PC-3 (cell line): ENCODE measurements around the gene FGF18. TPM values are rescaled to one million over a fixed set of nuclear protein-coding genes. Genes with fewer than 3 reads are reported as not detected.

ENCODE experiments used
- ATAC-seq: fragments of 200-7000 bp; cut with Tn5 transposase; 2 replicates; pipeline ENCODE4 v1.9.1; 2020; ENCODE audit warnings: mild to moderate bottlenecking, moderate library complexity
- BruUV-seq: library from RNA; stranded (reverse); fragments of 400-500 nt; replicated peaks from 2 replicates; lab custom pipeline; 2021; lab: Mats Ljungman, UMichigan
- CTCF ChIA-PET: fragments of 300-600 bp; sonication (Branson Sonifier 250); formaldehyde crosslinking; loops from one replicate; lab custom pipeline; 2022; ENCODE audit warnings: antibody characterized with exemption; lab: Charles Lee
- POLR2A ChIA-PET: fragments of 300-600 bp; sonication (Branson Sonifier 250); formaldehyde crosslinking; loops from one replicate; lab custom pipeline; 2022; ENCODE audit warnings: antibody characterized with exemption; ENCODE audit not compliant: unreplicated experiment; lab: Charles Lee
- DNase-seq: peaks from one replicate; pipeline ENCODE4 v3.0.0-alpha.2; 2015
- H2AFZ ChIP-seq: fragments of 300-600 bp; sonication (generic); 2 replicates; pipeline ENCODE4 v1.6.0; 2016; ENCODE audit warnings: antibody characterized with exemption, low read length
- H3F3A ChIP-seq: fragments of 300-600 bp; sonication (generic); one replicate; pipeline ENCODE4 v1.6.0; 2017; ENCODE audit warnings: antibody characterized with exemption, low read length, control low read depth, mild to moderate bottlenecking; ENCODE audit not compliant: unreplicated experiment
- H3K27ac ChIP-seq: fragments of 300-600 bp; sonication (generic); 2 replicates; pipeline ENCODE4 v1.5.1; 2016; ENCODE audit warnings: mild to moderate bottlenecking, low read length
- H3K27me3 ChIP-seq: fragments of 300-600 bp; sonication (generic); 2 replicates; pipeline ENCODE4 v1.6.1; 2016; ENCODE audit warnings: low read length, mixed read lengths
- H3K36me3 ChIP-seq: fragments of 300-600 bp; sonication (generic); 2 replicates; pipeline ENCODE4 v1.6.1; 2016; ENCODE audit warnings: low read depth, mixed run types, low read length, mixed read lengths
- H3K4me1 ChIP-seq: fragments of 300-600 bp; sonication (generic); 2 replicates; pipeline ENCODE4 v1.5.1; 2016; ENCODE audit warnings: low read length; ENCODE audit not compliant: insufficient read depth
- H3K4me2 ChIP-seq: fragments of 300-600 bp; sonication (generic); 2 replicates; pipeline ENCODE4 v1.6.0; 2016; ENCODE audit warnings: low read length
- H3K4me3 ChIP-seq: fragments of 300-600 bp; sonication (generic); 2 replicates; pipeline ENCODE4 v1.5.1; 2016; ENCODE audit warnings: mild to moderate bottlenecking, low read length, mixed read lengths
- H3K79me2 ChIP-seq: fragments of 300-600 bp; sonication (generic); 2 replicates; pipeline ENCODE4 v1.6.1; 2017; ENCODE audit warnings: low read length, mixed read lengths
- H3K9ac ChIP-seq: fragments of 300-600 bp; sonication (generic); 2 replicates; pipeline ENCODE4 v1.6.0; 2016; ENCODE audit warnings: mild to moderate bottlenecking, low read length
- H3K9me2 ChIP-seq: fragments of 300-600 bp; sonication (generic); replicated peaks from 2 replicates; pipeline ENCODE4 v1.6.1; 2016; ENCODE audit warnings: mixed run types, low read length, mixed read lengths
- H3K9me3 ChIP-seq: fragments of 300-600 bp; sonication (generic); 2 replicates; pipeline ENCODE4 v1.6.1; 2016; ENCODE audit warnings: low read length, mixed read lengths
- H4K20me1 ChIP-seq: fragments of 300-600 bp; sonication (generic); 2 replicates; pipeline ENCODE4 v1.6.1; 2016; ENCODE audit warnings: low read length, mixed read lengths
- EZH2 ChIP-seq: fragments of 300-600 bp; sonication (generic); IDR thresholded peaks from one replicate; pipeline ENCODE4 v1.6.1; 2017; ENCODE audit warnings: antibody characterized with exemption, mild to moderate bottlenecking, low read length; ENCODE audit not compliant: unreplicated experiment
- EZH2phosphoT487 ChIP-seq: fragments of 300-600 bp; sonication (generic); IDR thresholded peaks from 2 replicates; pipeline ENCODE4 v1.6.1; 2018; ENCODE audit warnings: mild to moderate bottlenecking, antibody characterized with exemption, low read length, borderline replicate concordance
- intact Hi-C: fragments of 100-400 bp; cut with micrococcal nuclease; formaldehyde crosslinking; loops from 2 replicates; pipeline ENCODE4 v1.9.0; 2023
- total RNA-seq: library from RNA; depleted of rRNA; stranded (reverse); fragments of >200 nt; gene quantifications from 2 replicates; pipeline ENCODE4 v1.2.3, GENCODE V29; 2014
- TF ChIP-seq, protein P1 (sequence below): fragments of 300-600 bp; sonication (generic); conservative IDR thresholded peaks from 2 replicates; pipeline ENCODE4 v1.5.1; 2017; ENCODE audit warnings: antibody characterized with exemption, low read depth, mild to moderate bottlenecking, low read length

Gene FGF18
- total RNA-seq, 1 experiment from 2014 or later: 0.26 TPM

DNA sequence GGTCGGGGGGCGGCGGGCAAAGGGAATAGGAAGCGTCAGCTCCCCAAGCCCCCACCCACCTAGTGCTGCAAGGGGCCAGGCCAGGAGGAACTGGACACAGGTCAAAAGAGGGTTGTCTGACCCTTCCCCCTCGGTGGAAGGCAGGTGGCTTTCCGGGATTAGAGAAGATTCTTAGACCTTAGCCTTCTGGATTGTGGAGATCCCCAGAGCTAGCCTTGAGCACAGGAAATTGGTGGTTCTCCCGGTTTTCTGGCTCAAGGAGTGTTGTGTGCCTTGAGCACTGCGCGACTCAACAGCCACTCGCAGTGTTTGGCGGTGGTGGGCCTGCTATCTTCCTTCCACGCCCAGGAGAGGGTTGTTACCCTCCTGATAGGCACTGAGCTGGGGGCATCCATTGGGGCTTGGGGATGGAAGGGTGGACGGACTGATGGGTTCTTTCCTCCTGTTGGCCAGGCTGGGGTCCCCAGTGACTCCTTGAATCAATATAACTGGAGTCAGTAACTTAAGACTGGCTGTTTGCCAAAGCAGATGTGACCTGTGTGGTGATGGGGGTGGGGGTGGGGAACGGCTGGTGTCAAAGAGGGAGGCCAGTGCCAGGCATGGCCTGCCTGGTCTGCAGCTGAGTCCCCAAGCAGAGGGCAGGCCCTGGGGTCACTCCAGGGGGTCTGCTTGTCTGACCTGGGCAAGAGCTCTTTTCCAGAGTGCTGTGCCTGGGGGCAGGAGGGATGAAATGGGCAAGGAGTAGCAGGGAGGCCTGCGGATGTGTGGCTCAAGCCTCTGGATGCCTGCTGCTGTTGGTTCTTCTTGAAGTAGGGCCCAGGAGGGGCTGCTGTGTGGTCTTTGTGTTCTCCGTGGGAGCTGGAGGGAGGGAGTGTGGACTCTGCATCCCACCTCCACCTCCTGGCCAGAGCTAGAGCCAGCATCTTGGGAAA is 2.1 kb downstream of the FGF18 start:
- TF ChIP-seq EZH2phosphoT487 (no peak), EZH2 (no peak)
- TF ChIP-seq, protein P1, sequence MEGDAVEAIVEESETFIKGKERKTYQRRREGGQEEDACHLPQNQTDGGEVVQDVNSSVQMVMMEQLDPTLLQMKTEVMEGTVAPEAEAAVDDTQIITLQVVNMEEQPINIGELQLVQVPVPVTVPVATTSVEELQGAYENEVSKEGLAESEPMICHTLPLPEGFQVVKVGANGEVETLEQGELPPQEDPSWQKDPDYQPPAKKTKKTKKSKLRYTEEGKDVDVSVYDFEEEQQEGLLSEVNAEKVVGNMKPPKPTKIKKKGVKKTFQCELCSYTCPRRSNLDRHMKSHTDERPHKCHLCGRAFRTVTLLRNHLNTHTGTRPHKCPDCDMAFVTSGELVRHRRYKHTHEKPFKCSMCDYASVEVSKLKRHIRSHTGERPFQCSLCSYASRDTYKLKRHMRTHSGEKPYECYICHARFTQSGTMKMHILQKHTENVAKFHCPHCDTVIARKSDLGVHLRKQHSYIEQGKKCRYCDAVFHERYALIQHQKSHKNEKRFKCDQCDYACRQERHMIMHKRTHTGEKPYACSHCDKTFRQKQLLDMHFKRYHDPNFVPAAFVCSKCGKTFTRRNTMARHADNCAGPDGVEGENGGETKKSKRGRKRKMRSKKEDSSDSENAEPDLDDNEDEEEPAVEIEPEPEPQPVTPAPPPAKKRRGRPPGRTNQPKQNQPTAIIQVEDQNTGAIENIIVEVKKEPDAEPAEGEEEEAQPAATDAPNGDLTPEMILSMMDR: no peak
- H3K4me1 ChIP-seq: peaks cover 15% of the 10 kb centered on the region
- no peaks in the 10 kb centered on the region for H3F3A ChIP-seq
- no peak for ATAC-seq
- H2AFZ ChIP-seq: no peak overlapping the region
- no peaks in the 10 kb centered on the region for H3K79me2 ChIP-seq
- ChIA-PET POLR2A (no interaction called here), CTCF (no interaction called here)
- peak overlapping the region; percentile 59 for H3K4me2 ChIP-seq
- no peaks in the 10 kb centered on the region for H3K36me3 ChIP-seq
- H3K4me3 ChIP-seq: no peak overlapping the region
- DNase-seq: no peak
- no peak overlapping the region for H3K9ac ChIP-seq
- no peak overlapping the region for H3K27ac ChIP-seq
- H3K9me2 ChIP-seq: no peaks in the 10 kb centered on the region
- peaks cover 19% of the 10 kb centered on the region for H4K20me1 ChIP-seq
- BruUV-seq: no TSS peak
- peaks cover 24% of the 10 kb centered on the region for H3K27me3 ChIP-seq
- no peaks in the 10 kb centered on the region for H3K9me3 ChIP-seq
- intact Hi-C loops: no loop called here

DNA sequence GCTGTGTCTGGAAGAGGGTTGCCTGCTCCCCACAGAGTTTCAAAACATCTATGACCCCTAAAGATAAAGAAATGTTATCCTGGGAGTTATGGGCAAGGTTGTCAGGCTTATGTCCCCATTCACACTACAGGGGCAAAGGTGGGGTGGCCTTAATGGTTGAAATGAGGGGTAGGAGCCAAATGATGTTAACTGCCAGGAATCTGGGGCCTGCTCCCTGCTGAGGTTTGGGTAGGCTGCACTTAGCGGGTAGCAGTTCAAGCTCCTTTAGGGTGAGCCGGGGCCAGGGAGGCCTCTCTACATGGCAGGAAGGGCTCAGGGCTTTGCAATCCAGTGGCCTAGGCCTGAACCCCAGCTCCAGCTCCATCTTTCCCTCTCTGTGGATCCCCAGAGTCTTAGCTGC is 3.0 kb downstream of the FGF18 start:
- Histone ChIP-seq H3K4me1 (peaks cover 15% of the 10 kb centered on the region), H3F3A (no peaks in the 10 kb centered on the region), H3K4me3 (no peak overlapping the region), H3K27me3 (peaks cover 24% of the 10 kb centered on the region), H3K36me3 (no peaks in the 10 kb centered on the region), H3K27ac (no peak overlapping the region), H3K9ac (no peak overlapping the region), H4K20me1 (peaks cover 10% of the 10 kb centered on the region), H3K9me2 (no peaks in the 10 kb centered on the region), H2AFZ (no peak overlapping the region), H3K4me2 (no peak overlapping the region), H3K9me3 (no peaks in the 10 kb centered on the region), H3K79me2 (no peaks in the 10 kb centered on the region)
- DNase-seq (no peak), ATAC-seq (no peak)
- intact Hi-C loops: no loop called here
- ChIA-PET CTCF (no interaction called here), POLR2A (interaction anchor here (0.6 kb wide), 1 partner anchor 247 kb away, joined by 3 read pairs; no protein-coding TSS in a partner anchor)
- BruUV-seq: no TSS peak
- TF ChIP-seq EZH2 (no peak), EZH2phosphoT487 (no peak)
- TF ChIP-seq, protein P1: no peak
